GM13977 (cell line): ENCODE results near the gene TEX29.

Source experiments
- DNase-seq: peaks from one replicate; pipeline ENCODE4 v3.0.0; 2012; ENCODE audit warnings: low spot score
- in situ Hi-C: fragments of 300-500 bp; cut with MboI; formaldehyde crosslinking; loops from one replicate; pipeline ENCODE4 v1.12.0; 2022; ENCODE audit warnings: low sequenced_read_pairs, low pct_unique_long_range_greater_than_20kb, mixed read lengths, inconsistent platforms; ENCODE audit not compliant: unreplicated experiment
- TF ChIP-seq, protein P1 (sequence below): IDR thresholded peaks from 2 replicates; pipeline ENCODE4 v1.5.1; 2012; ENCODE audit warnings: mild to moderate bottlenecking, control low read depth; ENCODE audit not compliant: insufficient read depth; ENCODE audit errors: extremely low read depth, missing control alignments

TEX29 gene

DNA sequence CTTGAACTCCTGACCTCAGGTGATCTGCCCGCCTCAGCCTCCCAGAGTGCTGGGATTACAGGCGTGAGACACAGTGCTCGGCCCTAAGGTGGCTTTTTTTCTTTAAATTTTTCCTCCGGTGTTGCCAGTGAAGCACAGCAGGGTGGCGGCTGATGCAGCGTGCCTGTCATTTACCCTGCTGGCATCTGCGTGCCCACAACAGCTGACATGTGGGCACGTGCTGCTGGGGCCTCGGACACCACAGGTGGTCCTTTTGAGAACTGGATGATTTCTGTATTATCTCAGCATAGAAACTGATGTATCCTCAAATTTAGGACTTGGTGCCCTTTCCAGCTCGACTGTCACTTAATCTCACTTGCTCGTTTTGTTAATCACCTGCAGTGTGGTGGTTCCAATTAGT lies 31.2 kb upstream of the TEX29 start:
- in situ Hi-C loops, result no loop called here
- TF ChIP-seq, protein P1, sequence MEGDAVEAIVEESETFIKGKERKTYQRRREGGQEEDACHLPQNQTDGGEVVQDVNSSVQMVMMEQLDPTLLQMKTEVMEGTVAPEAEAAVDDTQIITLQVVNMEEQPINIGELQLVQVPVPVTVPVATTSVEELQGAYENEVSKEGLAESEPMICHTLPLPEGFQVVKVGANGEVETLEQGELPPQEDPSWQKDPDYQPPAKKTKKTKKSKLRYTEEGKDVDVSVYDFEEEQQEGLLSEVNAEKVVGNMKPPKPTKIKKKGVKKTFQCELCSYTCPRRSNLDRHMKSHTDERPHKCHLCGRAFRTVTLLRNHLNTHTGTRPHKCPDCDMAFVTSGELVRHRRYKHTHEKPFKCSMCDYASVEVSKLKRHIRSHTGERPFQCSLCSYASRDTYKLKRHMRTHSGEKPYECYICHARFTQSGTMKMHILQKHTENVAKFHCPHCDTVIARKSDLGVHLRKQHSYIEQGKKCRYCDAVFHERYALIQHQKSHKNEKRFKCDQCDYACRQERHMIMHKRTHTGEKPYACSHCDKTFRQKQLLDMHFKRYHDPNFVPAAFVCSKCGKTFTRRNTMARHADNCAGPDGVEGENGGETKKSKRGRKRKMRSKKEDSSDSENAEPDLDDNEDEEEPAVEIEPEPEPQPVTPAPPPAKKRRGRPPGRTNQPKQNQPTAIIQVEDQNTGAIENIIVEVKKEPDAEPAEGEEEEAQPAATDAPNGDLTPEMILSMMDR, result no peak

DNA sequence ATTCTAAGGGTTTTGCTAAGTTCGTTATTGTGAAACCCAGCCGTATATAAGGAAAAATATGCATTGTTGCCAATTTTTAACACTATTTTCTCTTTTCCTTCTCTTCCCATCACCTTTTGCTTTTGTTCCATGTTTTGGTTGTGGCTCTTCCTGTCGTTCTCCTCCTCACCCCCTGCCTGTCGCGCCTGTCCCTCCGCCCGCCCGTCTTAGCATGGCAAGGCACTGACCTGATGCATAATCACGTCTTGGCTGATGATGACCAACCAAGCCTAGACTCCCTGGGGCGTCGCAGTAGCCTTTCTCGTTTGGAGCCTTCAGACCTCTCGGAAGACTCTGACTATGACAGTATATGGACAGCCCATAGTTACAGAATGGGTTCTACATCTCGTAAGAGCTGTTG lies 28.5 kb upstream of the TEX29 start:
- in situ Hi-C loops, result no loop called here
- TF ChIP-seq, protein P1, result no peak

More for the DNA sequence above, 31.2 kb upstream of the TEX29 start:
- DNase-seq, result no peak

DNA sequence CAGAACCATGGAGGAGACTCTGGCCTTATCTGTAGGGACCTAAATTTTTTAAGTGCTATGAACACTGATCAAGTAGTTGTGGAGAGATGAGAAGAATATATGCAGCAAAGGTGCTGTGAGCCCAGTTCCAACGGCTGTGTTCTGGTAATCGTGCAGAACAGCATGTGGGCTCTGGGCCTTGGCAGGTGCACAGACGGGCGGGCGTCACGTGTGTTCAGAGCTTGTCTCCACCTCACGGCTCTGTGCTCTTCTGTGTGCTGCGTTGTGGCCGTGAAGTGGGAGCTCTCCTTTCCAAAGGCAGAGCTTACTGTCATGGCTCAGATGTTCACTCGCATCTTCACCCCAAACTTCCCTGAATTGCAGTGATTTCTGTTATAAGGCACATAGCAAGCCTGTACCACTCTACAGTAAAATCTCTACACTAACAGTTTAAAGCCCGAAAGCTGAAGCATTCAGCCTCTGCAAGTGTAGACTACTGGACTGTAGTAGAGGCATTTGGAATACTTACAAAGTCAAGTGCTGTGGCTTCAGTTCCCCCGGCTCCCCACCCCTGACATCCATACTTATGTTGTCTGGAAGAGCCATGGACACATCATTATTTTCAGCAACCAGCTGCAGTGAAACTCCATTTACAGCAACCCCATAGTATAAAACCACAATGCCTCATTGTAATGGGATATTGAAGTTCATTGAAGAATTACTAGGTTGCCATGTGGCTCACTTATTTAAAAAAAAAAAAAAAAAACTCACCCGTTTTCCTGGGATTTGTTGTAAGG lies 27.5 kb upstream of the TEX29 start:
- TF ChIP-seq, protein P1, result no peak
- in situ Hi-C loops, result no loop called here
- DNase-seq, result no peak

More for the DNA sequence above, 28.5 kb upstream of the TEX29 start:
- no peak for DNase-seq

DNA sequence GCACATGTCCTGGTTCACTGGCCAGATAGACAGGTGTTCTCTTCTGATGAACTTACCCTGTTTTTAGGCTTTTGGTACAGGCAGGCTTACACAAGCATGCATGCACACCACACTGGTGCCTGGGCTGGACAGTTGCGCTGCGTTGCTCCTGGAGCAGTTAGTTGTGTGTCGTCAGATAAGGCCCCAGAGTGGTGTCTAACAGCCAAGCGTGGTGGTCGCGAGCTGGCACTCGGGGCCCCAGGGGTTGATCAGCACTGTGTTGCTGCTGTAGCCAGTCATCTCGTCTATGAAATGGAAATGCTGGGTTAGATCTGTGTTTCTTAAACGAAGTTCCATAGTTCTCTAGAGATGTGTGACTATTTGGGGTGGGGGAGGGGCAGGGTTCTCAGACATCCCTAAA lies 24.6 kb upstream of the TEX29 start:
- DNase-seq, result no peak
- TF ChIP-seq, protein P1, result no peak
- in situ Hi-C loops, result no loop called here

DNA sequence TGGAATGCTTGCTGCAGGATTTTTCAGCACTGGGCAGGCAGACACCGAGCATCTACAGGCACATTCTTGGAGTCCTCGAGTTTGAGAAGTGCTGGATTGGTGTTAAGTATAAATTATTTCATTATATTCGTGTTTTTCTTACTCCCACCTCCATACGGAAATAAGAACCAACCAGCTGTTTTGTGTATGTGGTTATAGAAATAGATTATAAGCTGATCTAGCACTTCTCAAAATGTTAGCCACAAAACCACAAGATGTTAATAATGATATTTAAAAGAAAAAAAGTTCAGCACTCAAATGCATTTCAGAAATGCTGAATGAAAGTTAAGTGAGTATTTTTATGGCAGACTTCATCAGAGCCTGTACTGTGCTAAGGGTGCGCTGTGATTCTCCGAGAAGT lies 24.0 kb upstream of the TEX29 start:
- DNase-seq, result no peak
- TF ChIP-seq, protein P1, result no peak
- in situ Hi-C loops, result no loop called here

DNA sequence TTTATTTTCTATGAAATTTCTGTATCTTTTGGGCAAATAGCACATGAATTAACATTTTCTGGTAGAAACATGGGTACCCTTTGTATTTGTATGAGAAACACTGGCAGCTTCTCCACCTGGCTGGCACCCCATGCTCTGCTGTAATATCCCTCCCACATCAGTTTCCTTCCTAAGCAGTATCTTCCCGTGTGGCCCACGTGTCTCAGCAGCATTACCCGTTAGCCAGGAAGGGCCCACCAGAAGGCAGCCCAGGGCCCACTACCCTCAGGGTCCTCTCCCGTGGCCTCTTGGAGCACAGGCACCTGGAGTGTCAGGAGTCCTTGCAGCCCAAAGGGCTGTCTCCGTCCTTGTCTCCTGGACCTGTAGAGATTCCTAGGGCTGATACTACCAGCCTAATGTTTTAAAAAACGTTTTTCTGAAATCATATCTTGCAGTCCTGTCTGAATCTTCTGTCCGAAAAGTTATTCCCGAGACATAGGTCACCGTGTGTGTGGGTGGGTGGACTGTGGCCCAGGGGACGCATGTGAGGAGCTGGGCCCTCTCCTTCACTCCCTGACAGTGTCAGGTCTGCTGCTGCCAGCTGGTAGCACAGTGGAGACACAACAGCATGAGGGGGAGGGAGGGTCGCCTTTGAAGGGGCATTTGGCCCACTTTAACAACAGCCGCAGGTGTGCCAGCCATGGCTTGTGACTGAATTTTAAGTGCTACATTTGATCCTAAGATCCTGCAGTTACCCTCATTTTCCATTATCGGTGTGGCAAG lies 22.0 kb upstream of the TEX29 start:
- TF ChIP-seq, protein P1, result no peak
- in situ Hi-C loops, result no loop called here
- no peak for DNase-seq
